ENCODE data around the gene BRSK2.

DNA sequence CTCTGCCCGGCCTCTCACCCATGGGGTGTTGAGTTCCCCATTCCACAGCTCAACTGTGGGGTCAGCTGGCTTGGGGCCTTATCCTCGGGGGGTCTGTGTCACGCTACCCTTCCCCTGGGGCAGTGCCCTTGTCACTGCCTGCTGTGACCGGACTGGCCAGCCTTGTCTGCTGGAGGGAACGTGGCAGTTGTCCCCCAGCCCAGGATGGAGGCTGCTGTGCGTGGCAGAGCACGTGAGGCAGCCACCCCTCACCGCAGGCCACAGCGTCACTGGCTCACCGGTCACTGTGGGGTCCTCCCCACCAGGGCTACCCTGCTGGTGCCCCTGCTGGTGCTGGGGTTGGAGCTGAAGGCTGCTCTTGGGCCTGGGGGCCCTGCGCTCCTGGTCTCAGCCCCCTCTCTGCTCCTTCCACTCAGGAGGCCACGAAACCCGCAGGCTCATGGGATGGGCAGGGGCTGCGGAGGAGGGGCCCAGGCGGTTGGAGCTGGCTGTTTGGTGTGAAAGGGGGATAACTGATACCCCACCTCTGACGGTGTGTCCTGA, 13.4 kb downstream of the BRSK2 start:
- TF ChIP-seq ZNF704 (tag by site-specific recombination; IDR thresholded peaks at IDR 0.05): no peak
- TF ChIP-seq ZBTB49 (tag by site-specific recombination; IDR thresholded peaks at IDR 0.05; ENCODE audit: low read depth): no peak
- TF ChIP-seq ZSCAN16 (tag by site-specific recombination; IDR thresholded peaks at IDR 0.05): no peak
- no peak for TF ChIP-seq TSHZ1 (tag by site-specific recombination; IDR thresholded peaks at IDR 0.05; ENCODE audit: borderline replicate concordance)
- no peak for TF ChIP-seq BCL11A (tag by site-specific recombination; IDR thresholded peaks at IDR 0.05; ENCODE audit: low read depth)
- TF ChIP-seq, protein P1, sequence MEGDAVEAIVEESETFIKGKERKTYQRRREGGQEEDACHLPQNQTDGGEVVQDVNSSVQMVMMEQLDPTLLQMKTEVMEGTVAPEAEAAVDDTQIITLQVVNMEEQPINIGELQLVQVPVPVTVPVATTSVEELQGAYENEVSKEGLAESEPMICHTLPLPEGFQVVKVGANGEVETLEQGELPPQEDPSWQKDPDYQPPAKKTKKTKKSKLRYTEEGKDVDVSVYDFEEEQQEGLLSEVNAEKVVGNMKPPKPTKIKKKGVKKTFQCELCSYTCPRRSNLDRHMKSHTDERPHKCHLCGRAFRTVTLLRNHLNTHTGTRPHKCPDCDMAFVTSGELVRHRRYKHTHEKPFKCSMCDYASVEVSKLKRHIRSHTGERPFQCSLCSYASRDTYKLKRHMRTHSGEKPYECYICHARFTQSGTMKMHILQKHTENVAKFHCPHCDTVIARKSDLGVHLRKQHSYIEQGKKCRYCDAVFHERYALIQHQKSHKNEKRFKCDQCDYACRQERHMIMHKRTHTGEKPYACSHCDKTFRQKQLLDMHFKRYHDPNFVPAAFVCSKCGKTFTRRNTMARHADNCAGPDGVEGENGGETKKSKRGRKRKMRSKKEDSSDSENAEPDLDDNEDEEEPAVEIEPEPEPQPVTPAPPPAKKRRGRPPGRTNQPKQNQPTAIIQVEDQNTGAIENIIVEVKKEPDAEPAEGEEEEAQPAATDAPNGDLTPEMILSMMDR (tag by site-specific recombination; IDR thresholded peaks at IDR 0.05): no peak
- TF ChIP-seq PATZ1 (tag by site-specific recombination; IDR thresholded peaks at IDR 0.05): no peak
- TF ChIP-seq ATF2 (tag by site-specific recombination; IDR thresholded peaks at IDR 0.05; ENCODE audit: low read depth): no peak

All from HEK293 (cell line).